Skin epidermis (tissue), 12 donors: ENCODE data around the gene MT1G.
A peak's percentile ranks its signal among the peaks of the same experiment; 100 is the strongest.
"Not testable (repeated sequence)": the region's sequence is repeated elsewhere in the genome, so short reads cannot be mapped to it uniquely, and the experiment has no call there.

Experiments
- H3K27ac ChIP-seq, 21 experiments: fragments of 200-600 bp; sonication (generic) in 11 of 21; one replicate each; pipeline ENCODE4 v1.5.0; 2020; ENCODE audit warnings: mild to moderate bottlenecking in 3 of 21, inconsistent platforms in 2 of 21, moderate library complexity in 2 of 21
- H3K4me3 ChIP-seq, 7 experiments: fragments of 200-600 bp; sonication (generic) in 2 of 7; one replicate each; pipeline ENCODE4 v1.5.0; 2020; ENCODE audit warnings: inconsistent platforms in 2 of 7, mild to moderate bottlenecking in 2 of 7, moderate library complexity in 1 of 7

Gene MT1G

DNA sequence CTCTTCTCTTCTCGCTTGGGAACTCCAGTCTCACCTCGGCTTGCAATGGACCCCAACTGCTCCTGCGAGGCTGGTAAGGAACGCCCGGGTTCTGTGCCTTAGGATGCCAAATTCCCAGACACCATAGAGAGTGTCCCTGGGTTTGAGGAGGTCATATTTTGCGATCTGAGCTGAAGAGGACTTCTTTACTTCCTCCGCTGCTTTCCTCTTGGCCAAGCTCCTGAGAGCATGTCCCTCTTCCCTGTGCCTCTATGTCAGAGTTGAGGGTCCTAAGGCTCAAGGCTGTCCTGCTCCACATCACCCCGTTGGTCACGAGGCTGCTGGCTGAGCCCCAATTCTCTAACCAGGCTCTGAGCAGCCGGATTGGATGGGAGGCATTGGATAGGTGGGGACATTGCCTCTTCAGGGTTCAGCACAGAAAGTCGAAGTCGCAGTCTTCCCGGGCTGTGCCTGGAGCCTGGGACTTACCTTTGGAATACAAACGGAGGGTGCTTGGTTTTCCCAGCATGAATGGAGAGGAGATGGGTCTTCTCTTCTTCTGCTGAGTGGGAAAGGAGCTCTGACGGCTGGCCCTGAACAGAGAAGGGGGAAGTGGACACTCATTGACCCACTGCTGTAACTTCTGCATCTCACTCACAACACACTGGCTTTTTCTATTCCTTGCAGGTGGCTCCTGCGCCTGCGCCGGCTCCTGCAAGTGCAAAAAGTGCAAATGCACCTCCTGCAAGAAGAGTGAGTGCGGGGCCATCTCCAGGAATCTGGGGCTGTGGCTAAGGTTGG lies 2.2 kb upstream of the MT1G start:
- Histone ChIP-seq H3K4me3 (peak overlapping the region in 1 of 7 experiments; percentile 2), H3K27ac (no peak overlapping the region)

DNA sequence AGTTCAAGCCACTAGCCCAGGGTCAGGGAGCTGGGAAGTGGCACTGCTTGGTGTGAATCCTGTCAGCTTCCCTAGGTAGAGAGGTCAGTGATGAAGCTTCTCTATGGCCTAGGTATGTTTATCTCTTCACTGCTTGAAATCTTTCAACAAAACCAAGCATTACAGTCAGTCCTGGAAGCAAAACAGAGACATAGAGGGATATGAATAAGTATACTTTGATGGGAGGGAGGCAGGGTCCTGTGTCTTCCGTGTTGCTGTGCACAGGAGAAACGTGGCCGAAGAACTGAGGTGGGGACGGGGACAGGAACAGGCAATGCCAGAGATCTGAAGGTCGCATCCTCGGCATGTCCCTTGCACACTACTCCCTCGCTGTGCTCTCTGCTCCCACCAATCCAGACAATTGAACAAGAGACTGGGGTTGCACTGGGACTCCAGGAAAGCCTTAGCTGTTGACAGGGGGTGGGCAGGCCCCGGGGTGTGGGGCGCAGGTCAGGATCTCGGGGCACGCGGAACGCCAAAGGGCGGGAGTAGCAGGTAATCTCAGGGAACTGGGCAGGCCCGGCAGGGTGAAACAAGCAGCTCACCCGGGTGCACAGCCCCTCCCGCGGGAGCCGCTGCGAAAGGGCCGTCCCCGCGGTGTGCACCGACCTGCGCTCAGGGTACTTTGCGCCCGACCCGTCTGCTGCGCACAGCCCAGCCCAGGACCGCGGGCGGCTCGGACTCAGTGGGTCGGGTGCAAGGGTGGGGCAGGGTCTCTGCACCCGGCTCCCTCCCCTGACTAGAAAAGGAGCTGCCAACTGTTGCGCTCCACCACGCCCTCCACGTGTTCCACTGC lies 1.4 kb upstream of the MT1G start, which contains the start of gene MT1H:
Gene MT1H (plus strand): TSS at position 810 of the 835 bp plus-strand sequence. CDS start 71 bp downstream, outside the sequence.
- Histone ChIP-seq H3K4me3 (peak within 1 kb of the TSS in 1 of 7 experiments; percentile 2), H3K27ac (no peak within 1 kb of the TSS)

DNA sequence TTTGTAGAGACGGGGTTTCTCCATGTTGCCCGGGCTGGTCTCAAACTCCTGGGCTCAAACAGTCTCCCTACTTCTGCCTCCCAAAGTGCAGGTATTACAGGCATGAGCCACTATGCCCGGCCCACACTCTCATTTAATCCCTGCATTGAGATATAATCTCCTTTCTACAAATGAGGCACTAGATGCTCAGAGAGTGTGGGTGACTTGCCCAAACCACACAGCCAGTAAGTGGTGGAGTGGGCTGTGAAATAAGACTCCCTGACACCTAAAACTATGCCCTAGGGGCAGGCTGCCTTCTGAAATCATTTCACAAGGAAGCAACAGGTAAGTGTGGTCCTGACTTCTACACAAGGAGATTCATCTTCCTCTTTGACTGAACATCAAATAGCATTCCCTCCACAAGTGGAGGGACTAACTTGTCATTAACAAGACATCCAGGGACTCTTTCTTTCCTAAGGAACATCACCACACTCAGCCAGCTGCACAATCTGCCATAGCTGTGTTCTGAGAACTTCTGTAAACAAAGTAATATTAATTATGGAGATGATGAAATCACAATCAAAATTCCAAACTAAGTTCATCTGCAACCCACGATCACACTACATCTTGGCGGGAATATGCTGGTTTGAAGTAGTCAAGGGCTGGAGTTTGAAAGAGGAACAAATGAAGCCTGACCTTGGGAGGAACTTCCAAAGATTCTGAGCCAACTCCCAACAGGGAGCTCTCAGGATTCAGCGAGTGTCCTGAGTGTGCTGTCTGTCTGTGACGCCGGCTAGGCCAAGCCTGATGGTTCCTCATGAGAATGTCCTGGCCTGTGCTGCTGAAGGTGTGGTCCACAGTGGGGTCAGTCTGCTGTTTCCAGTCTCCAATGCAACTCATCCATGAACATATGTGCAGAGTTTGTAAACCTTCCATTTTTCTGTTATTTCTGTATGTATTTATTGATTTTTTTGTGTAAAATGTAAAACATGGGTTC lies 2.3 kb downstream of the MT1G start:
- H3K27ac ChIP-seq, H3K4me3 ChIP-seq: not testable (repeated sequence)

DNA sequence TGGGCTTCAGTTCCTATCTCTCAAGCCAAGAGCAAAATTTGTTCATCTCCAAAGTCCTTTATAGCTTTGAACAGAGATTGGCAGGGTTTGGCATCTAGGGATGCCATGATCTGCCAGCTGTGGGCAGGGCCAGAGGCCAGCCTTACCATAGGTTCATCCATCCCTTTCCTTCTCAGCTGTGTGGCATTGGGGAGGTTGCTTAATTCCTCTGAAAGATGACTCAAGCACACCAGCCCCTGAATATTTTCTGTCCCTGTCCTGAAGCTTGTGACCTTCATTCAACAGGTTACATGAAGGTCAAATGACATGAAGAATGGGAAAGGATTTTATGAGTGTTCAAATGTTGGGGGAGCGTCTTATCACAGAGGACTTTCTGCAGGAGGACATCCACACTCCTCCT lies 3.4 kb downstream of the MT1G start:
- Histone ChIP-seq H3K4me3 (no peak overlapping the region), H3K27ac (no peak overlapping the region)

DNA sequence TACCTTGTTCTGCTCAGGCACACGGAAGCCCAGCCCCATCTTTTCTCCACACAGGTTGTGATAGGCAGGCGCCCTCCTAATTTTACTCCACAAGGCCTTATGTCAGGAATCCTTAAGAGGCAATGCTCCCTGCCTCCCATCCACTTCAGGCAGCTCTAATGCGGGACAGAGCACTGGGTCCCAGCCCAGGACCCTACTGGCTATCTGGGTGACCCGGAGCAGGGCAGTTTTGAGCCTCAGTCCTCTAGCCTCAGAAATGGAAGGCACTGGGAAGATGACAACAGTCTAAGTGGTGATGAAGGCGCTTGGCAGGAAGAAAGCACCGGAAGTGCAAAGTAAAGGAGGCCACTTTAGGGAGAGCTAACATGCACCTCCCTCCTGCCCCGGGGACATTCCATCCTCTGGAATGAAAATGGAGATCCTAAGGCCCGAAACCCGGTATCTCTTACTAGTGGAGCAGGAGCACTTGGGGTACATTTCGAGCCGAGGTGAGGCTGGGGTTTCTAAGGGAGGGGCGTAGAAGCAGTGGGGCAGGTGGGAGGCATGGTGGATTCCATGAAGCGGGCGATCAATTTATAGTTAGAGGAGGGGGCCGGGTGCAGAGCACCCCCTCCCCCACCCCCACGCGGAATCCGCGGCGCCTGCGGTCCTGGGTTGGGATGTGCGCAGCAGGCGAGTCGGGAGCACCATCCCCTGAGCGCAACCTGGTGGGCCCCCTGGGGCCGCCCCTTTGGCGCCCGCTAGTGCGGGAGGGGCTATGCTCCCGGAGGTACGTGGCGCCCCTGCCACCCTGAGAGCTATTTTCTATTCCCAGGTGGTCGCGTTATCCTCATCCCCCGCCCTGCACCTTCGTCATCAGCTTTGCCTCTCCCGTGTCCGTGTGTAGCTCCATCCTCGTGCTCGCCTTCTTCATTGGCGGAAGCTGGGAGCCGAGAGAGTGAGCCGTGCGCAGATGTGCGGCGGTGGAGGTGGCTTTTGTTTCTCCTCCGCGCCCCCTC lies 5.2 kb downstream of the MT1G start:
- Histone ChIP-seq H3K27ac (peak overlapping the region in 4 of 21 experiments; percentile 2 to 27 (median 16)), H3K4me3 (peak overlapping the region in 4 of 7 experiments; percentile 10 to 27 (median 19))

DNA sequence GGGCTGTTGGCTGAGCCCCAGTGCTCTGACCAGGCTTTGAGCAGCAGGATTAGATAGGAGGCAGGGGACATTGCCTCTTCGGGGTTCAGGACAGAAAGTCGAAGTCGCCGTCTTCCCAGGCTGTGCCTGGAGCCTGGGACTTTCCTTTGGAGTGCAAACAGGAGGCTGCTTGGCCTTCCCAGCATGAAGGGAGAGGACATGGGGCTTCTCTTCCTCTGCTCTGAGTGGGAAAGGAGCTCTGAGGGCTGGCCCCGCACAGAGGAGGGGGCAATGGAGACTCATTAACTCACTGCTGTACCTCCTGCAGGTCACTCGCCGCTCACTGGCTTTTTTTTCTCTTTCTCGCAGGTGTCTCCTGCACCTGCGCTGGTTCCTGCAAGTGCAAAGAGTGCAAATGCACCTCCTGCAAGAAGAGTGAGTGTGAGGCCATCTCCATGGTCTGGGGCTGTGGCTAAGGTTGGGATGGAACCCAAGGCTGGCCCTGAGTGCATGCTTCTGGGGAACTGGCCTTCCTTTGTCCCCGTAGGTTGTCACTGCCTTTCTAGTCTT lies 9.5 kb downstream of the MT1G start:
- Histone ChIP-seq H3K4me3 (peak overlapping the region; percentile 31 to 66 (median 52)), H3K27ac (peak overlapping the region in 13 of 21 experiments; percentile 7 to 79 (median 71))

DNA sequence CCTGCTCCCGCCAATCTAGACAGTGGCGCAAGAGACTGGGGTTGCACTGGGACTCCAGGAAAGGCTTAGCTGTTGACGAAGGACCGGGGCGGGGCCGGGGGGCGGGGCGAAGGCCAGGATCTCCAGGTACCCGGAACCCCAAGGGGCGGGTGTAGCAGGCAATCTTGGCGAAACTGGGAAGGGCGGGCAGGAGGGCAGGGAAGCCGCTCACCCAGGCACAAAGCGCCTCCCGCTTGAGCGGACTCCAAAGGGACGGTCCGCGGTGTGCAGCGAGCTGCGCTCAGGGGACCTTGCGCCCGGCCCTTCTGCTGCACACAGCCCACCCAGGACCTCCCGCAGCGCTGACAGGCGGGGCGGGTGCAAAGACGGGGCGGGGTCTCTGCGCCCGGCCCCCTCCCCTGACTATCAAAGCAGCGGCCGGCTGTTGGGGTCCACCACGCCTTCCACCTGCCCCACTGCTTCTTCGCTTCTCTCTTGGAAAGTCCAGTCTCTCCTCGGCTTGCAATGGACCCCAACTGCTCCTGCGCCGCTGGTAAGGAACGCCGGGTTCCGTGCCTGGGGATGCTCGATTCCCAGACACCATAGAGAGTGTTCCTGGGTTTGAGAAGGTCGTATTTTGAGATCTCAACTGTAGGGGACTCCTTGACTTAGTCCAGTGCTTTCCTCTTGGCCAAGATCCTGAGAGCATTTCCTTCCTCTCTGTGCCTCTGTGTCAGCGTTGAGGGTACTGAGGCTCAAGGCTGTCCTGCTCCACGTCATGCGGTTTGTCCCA lies 10.1 kb downstream of the MT1G start, which contains the start of gene MT1F:
Gene MT1F (plus strand): TSS at position 405 of the 772 bp plus-strand sequence. CDS start 100 bp downstream, at position 505.
- H3K27ac ChIP-seq, result peak within 1 kb of the TSS in 20 of 21 experiments; percentile 7 to 83 (median 69)
- H3K4me3 ChIP-seq, result peak within 1 kb of the TSS; percentile 31 to 66 (median 52)

DNA sequence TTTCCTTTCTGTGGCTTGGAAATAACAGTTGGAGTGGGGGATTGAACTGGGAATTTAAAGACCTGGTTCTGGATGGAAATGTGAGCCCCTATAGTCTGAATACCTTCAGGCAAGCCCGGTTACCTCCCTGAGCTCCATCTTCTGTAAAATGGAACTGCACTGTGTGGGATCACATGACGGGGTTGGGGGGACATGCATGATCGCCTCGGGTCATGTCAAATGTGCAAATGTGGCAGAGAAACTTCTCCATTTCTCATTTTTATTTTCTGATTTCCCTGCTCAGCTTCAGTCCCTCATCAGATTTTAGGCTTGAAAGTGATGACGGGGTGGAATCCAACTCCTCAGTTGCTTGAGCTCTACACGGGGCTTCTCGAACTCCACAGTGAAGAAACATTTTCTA lies 14.6 kb downstream of the MT1G start:
- no peak overlapping the region for H3K27ac ChIP-seq
- no peak overlapping the region for H3K4me3 ChIP-seq

DNA sequence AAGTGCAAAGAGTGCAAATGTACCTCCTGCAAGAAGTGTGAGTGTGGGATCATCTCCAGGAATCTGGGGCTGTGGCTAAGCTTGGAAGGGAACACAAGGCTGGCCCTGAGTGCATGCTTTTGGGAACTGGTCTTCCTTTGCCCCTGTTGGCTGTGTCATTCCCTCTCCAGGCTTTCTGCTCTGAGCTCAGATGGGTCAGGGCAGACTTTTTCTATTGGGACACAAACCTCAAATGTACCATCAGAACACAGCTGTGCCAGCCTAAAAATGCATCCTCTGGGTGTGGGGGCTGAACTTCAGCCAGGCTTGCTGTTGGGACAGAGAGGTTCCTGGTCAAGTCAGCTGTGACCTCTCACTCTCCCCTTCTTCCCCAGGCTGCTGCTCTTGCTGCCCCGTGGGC lies 15.3 kb downstream of the MT1G start:
- H3K4me3 ChIP-seq, result no peak overlapping the region
- no peak overlapping the region for H3K27ac ChIP-seq

DNA sequence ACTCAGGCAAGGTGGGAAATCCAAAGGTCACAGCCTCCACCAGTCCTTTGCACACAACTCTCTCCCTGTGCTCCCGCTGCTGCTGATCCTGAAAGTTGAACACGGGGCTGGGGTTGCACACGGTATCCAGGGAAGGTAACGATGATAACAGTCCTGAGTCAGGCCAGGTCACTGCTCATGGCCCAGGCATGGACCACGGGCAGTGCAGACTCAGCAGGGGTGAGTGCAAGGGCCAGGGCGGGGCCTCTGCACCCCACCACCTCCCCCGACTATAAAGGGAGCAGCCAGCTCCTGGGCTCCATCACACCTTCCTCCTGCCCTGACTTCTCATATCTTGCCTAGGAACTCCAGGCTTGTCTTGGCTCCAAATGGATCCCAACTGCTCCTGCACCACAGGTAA lies 16.3 kb downstream of the MT1G start, which contains the start of gene MT1B:
Gene MT1B (plus strand): TSS at position 301 of the 400 bp plus-strand sequence. CDS start 68 bp downstream, at position 369.
- no peak within 1 kb of the TSS for H3K4me3 ChIP-seq
- H3K27ac ChIP-seq, result no peak within 1 kb of the TSS

DNA sequence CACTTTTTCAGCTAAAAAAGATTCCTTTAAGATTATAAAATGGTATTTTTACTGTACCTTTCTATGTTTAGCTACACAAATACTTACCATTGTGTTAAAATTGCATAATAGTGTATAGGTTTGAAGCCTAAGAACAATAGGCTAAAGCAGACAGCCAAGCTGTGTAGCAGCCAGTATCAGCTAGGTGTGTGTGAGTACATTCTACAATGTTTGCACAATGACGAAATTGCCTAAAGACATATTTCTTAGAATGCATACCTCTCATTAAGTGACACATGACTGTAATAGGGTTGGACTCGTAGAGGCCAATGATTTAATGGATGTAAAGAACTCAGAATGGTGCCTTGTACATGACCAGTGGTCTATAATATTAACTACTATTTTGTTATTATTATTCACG lies 18.0 kb downstream of the MT1G start:
- Histone ChIP-seq H3K4me3 (no peak overlapping the region), H3K27ac (no peak overlapping the region)

DNA sequence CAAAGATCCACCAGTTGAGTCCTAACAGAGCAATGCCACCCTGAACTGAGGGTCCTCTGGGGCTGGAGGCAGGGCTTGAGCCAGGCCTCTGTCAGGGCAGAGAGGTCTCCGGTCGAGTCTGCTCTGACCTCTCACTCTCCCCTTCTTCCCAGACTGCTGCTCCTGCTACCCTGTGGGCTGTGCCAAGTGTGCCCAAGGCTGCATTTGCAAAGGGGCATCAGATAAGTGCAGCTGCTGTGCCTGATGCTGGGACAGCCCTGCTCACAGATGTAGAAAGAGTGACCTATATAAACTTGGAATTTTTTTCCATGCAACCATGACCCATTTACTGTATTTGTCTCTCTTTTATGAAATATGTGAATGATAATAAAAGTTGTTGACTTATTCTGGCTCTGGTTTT lies 18.6 kb downstream of the MT1G start:
- no peak overlapping the region for H3K27ac ChIP-seq
- H3K4me3 ChIP-seq, result no peak overlapping the region

DNA sequence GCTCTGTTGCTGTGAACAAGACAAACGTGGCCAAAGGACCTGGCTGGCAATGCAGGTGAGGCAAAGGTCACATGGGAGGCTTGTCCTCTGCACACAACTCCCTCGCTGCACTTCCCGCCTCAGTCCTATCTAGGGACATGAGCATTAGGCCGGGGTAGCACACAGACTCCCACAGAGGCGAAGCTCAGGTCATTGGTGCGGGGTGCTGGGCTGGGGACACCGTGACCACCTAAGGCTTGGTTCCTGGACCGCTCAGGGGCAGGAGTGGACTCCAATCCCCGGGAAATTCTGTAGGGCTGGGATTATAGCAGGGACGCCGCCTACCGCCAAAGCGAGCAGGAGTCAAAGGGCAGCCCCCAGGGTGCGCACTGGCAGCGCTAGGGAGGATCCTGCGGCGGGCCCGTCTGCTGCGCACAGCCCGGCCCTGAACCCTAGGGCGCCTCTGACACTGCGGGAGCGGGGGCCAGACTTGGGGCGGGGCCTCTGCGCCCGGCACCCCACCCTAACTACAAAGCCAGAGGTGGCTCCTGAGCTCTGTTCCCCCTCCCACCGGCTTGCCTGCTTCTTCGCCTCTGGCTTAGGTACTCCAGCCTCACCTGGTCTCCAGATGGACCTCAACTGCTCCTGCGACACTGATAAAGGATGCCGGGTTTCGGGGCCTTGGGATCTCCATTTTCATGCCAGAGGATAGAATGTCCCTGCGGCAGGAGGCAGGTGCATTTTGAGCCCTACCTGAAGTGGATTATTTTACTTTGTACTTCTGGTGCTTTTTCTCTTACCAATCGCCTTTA lies 20.0 kb downstream of the MT1G start:
- Histone ChIP-seq H3K27ac (no peak overlapping the region), H3K4me3 (no peak overlapping the region)

DNA sequence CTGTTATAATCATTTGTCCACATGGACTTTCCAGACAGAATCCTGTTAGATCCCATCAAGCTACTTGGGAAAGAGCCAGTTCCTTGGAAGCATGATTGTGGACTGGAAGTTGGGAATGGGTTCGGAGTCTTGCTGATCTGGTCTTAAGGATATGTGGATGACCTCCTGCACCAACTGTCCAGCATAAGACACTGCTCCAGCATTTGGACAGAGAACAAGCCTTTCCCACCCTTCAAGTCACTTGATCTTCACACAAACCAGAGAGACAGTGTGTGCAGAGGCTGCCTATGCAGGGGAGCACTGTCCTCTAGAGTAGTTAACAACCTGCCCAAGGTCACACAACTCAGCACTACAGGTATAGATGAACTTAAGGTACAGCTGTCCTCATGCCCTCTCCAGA lies 22.0 kb downstream of the MT1G start:
- no peak overlapping the region for H3K4me3 ChIP-seq
- no peak overlapping the region for H3K27ac ChIP-seq

DNA sequence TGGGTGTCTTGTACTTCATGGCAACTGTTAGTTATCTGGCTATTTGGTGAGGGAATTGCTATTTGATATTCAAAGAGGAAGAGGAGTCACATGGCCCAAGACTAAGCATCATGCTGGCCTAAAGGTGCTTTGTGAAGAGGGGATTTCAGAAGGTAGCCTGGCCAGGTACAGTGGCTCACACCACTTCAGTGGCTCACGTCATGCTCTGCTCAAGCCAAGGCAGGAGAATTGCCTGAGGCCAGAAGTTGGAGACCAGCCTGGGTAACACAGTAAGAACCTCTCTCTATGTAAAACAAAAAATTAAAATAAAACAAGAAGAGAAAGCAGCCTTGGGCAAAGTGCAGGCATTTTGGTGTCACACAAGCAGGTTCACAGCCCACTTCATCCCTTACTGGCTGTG lies 22.6 kb downstream of the MT1G start:
- no peak overlapping the region for H3K4me3 ChIP-seq
- no peak overlapping the region for H3K27ac ChIP-seq

DNA sequence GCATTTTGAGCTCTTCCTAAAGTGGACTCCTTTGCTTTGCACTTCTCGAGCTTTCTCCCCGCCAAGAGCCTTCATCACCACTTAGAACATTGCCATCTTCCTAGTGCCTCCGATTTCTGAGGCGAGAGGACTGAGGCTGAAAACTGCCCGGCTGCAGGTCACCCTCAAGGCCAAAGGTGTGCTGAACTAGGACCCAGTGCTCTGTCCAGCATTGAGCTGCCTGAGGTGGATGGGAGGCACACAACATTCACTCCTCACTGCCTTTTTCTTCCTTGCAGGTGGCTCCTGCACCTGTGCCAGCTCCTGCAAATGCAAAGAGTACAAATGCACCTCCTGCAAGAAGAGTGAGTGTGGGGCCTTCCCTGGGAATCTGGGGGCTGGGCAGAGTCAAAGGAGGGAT lies 24.0 kb downstream of the MT1G start:
- H3K27ac ChIP-seq, result no peak overlapping the region
- H3K4me3 ChIP-seq, result peak overlapping the region in 2 of 7 experiments; percentile 12 to 14
